Measurements from ENCODE around the gene DNAH9.

Gene DNAH9

DNA sequence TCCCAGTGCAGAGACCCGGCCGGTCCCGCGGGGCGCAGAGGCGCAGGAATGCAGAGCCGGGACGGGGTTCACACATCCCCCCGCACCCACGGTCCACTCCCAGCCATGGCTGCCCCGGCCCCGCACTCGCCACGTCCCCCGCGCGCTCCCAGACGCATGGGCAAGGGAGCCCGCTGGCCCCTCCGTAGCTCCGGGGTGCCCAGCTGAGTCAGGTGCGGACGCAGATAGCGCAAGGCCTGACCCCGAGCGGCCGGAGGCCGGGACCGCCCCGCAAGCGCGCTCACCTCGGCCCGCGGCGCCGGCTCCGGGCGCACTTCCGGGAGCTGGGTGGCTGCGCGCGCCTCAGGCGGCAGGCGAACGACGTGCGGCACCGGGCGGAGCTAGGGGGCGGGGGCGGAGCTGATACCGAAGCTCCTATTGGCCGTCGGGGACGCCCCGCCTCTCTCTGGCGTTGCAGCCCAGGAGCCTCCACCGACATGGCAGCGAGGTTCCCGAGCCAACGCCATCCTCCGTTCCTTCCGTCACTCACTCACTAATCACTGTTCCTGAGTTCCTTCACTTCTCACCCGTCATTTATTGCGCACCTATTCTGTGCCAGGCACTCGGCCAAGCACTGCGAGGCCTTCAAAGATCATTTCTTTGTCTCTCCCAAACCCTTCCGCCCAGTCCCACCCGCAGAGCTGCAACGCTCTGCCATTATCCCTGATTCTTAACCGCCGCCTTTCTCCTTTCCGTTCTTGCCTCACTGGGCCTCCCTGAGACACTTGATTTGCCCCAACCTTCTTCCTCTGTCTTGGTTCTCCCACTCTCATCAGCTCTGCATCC, 399.1 kb downstream of the DNAH9 start, which contains the start of gene ZNF18:
Gene ZNF18, minus strand, starts transcription at position 329 of the 825 bp plus-strand sequence. CDS start 4,646 bp downstream, outside the sequence.
- DNase-seq: peak; percentile 86

GRCh38 chr17:11997972-11998233, 399.6 kb downstream of the DNAH9 start:
- no peak for DNase-seq

GRCh38 chr17:11999696-12000095, 401.4 kb downstream of the DNAH9 start:
- no peak for DNase-seq

DNA sequence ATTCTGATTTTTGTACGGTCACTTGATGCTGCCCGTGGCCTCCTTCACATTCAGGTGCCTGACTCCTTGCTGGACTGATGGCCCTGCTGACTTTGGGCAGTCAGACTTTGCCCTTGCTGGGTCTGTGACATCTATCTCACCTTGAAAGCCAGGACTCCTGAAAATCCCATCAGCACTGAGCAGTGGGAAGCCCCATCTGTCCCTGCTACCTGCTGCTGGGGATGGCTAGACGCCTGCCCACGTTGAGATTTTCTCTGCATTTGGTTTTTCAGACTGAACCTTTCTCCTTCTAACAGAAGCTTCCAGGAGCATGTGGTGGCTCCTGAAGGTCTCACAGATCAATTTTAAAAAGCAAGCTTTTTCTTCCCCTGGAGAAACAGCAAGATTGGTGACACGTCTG, 409.2 kb downstream of the DNAH9 start:
- DNase-seq: no peak
